Progenitor cell of endocrine pancreas (in vitro differentiated cells): Measurements from ENCODE around the gene LHX1. TPM values are rescaled to one million over a fixed set of nuclear protein-coding genes. Genes with fewer than 3 reads are reported as not detected.

Experiments used
- DNase-seq: peaks from one replicate; pipeline ENCODE4 v3.0.0; 2021; ENCODE audit warnings: low spot score; ENCODE audit not compliant: unreplicated experiment
- H3K27ac Mint-ChIP-seq: 2 replicates; pipeline ENCODE4 v1.8.0; 2021; ENCODE audit warnings: mild to moderate bottlenecking, moderate library complexity, mixed read lengths
- H3K27me3 Mint-ChIP-seq: 2 replicates; pipeline ENCODE4 v1.8.0; 2021; ENCODE audit warnings: mixed read lengths
- H3K36me3 Mint-ChIP-seq: 2 replicates; pipeline ENCODE4 v1.8.0; 2022; ENCODE audit warnings: mixed read lengths; ENCODE audit not compliant: insufficient read depth
- H3K4me1 Mint-ChIP-seq: 2 replicates; pipeline ENCODE4 v1.8.0; 2021; ENCODE audit warnings: low read depth, mixed read lengths
- H3K4me3 Mint-ChIP-seq: 2 replicates; pipeline ENCODE4 v1.8.0; 2021; ENCODE audit warnings: low read depth, mild to moderate bottlenecking, moderate library complexity, mixed read lengths
- H3K9me3 Mint-ChIP-seq: 2 replicates; pipeline ENCODE4 v1.8.0; 2021; ENCODE audit warnings: low read depth, mixed read lengths
- CTCF ChIP-seq: fragments of 200-600 bp; sonication (generic); IDR thresholded peaks from one replicate; pipeline ENCODE4 v1.5.0; 2021; ENCODE audit warnings: antibody characterized with exemption, mild to moderate bottlenecking; ENCODE audit not compliant: unreplicated experiment
- total RNA-seq: library from RNA; stranded (reverse); gene quantifications from 2 replicates; pipeline ENCODE4 v1.2.1, GENCODE V29; 2021

The LHX1 gene
- total RNA-seq, 1 donor from 2014 or later, result 2.0 TPM

DNA sequence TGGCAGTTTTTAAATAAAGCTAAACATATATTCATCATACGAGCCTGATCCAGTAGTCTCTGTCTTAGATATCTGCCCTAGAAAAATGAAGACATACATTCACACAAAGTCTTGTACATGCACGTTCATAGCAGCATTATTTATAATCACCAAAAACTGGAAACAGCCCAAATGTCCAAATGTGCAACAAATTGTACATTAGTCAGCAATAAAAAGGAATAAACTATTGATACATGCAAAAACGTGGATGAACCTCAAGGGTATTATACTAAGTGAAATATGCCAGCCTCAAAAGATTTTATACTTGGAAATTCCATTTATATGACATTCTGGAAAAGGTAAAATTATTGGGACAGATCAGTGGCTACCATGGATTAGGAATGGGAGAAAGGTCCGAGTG, 34.2 kb downstream of the LHX1 start:
- TF ChIP-seq CTCF, result no peak
- DNase-seq, result no peak
- H3K36me3 Mint-ChIP-seq, result peaks cover 25% of the 10 kb centered on the region
- H3K4me1 Mint-ChIP-seq, result peaks cover 19% of the 10 kb centered on the region
- no peaks in the 10 kb centered on the region for H3K27me3 Mint-ChIP-seq
- peak overlapping the region; percentile 51 for H3K27ac Mint-ChIP-seq
- H3K9me3 Mint-ChIP-seq, result peaks cover 6% of the 10 kb centered on the region
- no peak overlapping the region for H3K4me3 Mint-ChIP-seq

DNA sequence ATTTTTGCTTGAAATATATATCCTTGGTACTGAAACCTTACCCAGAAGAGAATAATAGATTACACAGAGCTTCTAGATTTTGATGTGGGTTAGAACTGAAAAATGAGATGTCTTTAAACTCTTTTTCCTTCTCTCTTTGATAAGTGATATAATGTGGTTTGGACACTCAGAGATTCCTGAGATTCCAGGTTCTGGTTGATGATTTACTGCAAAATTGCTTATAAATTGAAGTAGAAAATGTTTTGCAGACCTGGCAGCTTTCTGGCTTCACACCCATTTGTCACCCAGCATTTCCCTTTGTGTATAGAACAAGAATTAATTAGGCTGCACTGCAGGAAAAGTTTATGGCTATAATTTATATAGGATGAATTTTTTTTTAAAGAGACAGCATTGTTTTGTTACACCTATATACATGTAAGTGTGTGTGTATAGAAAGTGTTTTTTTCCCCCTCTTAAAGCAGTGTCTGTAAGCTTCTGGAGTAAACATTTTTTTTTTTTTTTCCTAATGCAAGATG, 35.0 kb downstream of the LHX1 start:
- Mint-ChIP-seq H3K4me1 (peaks cover 21% of the 10 kb centered on the region), H3K36me3 (peaks cover 22% of the 10 kb centered on the region), H3K27me3 (no peaks in the 10 kb centered on the region), H3K4me3 (no peak overlapping the region), H3K27ac (peak overlapping the region; percentile 68), H3K9me3 (peaks cover 6% of the 10 kb centered on the region)
- DNase-seq, result no peak
- no peak for TF ChIP-seq CTCF

DNA sequence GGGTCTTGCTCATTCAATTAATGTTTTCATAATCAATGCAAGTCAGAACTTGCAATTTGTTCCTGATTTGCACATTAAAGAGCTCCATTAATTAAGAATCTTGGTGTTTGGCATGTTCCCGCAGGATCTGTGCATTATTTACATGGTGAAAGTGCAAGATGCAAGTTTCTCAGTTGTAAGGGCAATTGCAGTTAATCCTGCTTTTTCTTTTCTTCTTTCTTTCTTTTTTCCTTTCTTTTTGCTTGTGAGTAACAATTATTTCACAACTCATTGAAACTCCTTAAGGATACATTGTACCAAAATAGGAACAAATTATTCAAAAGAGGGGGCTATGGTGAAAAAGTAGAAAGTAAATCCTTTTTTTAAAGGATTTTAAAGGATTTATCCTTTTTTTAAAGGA, 35.6 kb downstream of the LHX1 start:
- Mint-ChIP-seq H3K4me1 (peaks cover 21% of the 10 kb centered on the region), H3K4me3 (no peak overlapping the region), H3K36me3 (peaks cover 19% of the 10 kb centered on the region), H3K27me3 (no peaks in the 10 kb centered on the region), H3K27ac (peak overlapping the region; percentile 68), H3K9me3 (peaks cover 6% of the 10 kb centered on the region)
- no peak for TF ChIP-seq CTCF
- DNase-seq, result no peak

DNA sequence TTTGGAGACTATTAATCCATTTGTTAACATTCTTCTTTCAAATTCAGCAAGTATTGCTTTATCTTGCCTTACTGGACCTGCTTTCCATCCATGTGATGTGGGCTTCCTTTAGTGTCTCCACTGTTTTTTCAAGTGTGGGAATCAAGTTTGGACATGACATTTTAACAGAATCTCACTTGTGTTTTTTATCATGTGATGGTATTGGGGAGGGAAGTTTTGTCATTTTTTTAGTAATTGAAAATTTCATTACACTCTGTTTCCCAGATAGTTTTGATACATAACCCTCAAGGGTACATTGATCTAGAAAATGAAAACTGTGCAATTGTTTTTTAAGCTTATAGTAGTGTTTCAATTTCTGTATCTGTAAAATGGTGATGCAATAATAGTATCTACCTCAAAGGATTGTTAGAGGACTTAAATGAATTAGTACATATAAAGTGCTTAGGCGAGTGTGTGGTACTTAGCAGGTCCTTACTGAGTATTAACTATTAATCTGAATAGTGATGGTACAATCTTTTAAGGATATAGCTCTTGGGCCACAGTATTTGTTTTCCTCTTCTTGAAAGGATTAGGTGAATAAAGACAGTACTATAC, 38.7 kb downstream of the LHX1 start:
- Mint-ChIP-seq H3K9me3 (no peaks in the 10 kb centered on the region), H3K4me3 (no peak overlapping the region), H3K4me1 (peaks cover 32% of the 10 kb centered on the region), H3K27me3 (no peaks in the 10 kb centered on the region), H3K27ac (no peak overlapping the region), H3K36me3 (peaks cover 3% of the 10 kb centered on the region)
- TF ChIP-seq CTCF, result no peak
- DNase-seq, result no peak

DNA sequence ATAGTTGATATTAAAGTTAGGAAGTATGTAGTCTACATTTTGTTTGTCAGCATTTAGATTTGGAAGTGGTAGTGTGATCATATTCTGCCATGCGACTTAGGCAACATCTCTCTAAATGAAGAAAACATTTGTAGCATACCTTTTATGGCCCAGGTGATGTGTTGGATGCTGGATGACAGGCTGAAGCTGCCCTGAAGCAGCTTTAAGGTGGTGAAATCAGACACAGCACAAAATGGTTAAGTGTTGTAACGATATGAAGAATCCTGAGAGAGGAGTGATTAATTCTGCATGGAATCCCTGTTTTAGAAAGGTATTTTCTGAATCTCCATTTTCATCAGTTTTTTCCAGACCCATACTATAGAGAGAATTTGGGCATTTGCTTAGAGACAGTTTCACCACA, 39.8 kb downstream of the LHX1 start:
- no peak for TF ChIP-seq CTCF
- DNase-seq, result no peak
- H3K9me3 Mint-ChIP-seq, result no peaks in the 10 kb centered on the region
- peaks cover 8% of the 10 kb centered on the region for H3K36me3 Mint-ChIP-seq
- H3K4me1 Mint-ChIP-seq, result peaks cover 24% of the 10 kb centered on the region
- H3K27me3 Mint-ChIP-seq, result no peaks in the 10 kb centered on the region
- no peak overlapping the region for H3K27ac Mint-ChIP-seq
- no peak overlapping the region for H3K4me3 Mint-ChIP-seq
